ENCODE data around the gene ZBTB18.
"Not testable (repeated sequence)": the region's sequence is repeated elsewhere in the genome, so short reads cannot be mapped to it uniquely, and the experiment has no call there.

Gene ZBTB18

GRCh38 chr1:244011786-244012185 is 39.3 kb upstream of the ZBTB18 start:
- no peaks in the 10 kb centered on the region for H3K4me1 ChIP-seq (ENCODE audit: control insufficient read depth in 1 of 2, insufficient read depth in 2 of 2, low read length in 2 of 2)
- no peak for DNase-seq
- H4K8ac ChIP-seq (ENCODE audit: low read depth, low read length): no peak overlapping the region
- H3K9me3 ChIP-seq (ENCODE audit: insufficient read depth, low read depth, low read length): no peaks in the 10 kb centered on the region
- H3K14ac ChIP-seq (ENCODE audit: low read length): no peak overlapping the region
- no peak overlapping the region for H3K4ac ChIP-seq (ENCODE audit: low read depth, low read length)
- H3K79me2 ChIP-seq (ENCODE audit: control insufficient read depth, insufficient read depth, low read length, poor library complexity): no peaks in the 10 kb centered on the region
- H2AFZ ChIP-seq (ENCODE audit: insufficient read depth, low read length, poor library complexity): no peak overlapping the region
- no peak overlapping the region for H3K18ac ChIP-seq (ENCODE audit: low read length)
- no peak overlapping the region for H3K27ac ChIP-seq (ENCODE audit: low read depth, low read length)
- H3K36me3 ChIP-seq (ENCODE audit: control insufficient read depth in 1 of 2, insufficient read depth in 2 of 2, low read length in 2 of 2): no peaks in the 10 kb centered on the region
- H3K23ac ChIP-seq (ENCODE audit: low read length): no peak overlapping the region
- no peaks in the 10 kb centered on the region for H3K79me1 ChIP-seq (ENCODE audit: low read length)
- no peak overlapping the region for H4K91ac ChIP-seq (ENCODE audit: low read depth, low read length)
- H2BK5ac ChIP-seq (ENCODE audit: low read depth, low read length, poor library complexity): no peak overlapping the region
- H2BK120ac ChIP-seq (ENCODE audit: insufficient read depth, low read length, poor library complexity): no peak overlapping the region
- H3K4me3 ChIP-seq (ENCODE audit: low read depth, low read length): no peak overlapping the region
- no peak overlapping the region for H3K9ac ChIP-seq (ENCODE audit: low read length)
- H4K12ac ChIP-seq (ENCODE audit: low read depth, low read length): no peak overlapping the region
- no CpG with 5 or more reads among the region's 6 CpGs for WGBS (ENCODE audit: extremely low coverage, insufficient coverage, insufficient read length)
- H2BK12ac ChIP-seq (ENCODE audit: low read length): no peak overlapping the region
- no peak overlapping the region for H2AK5ac ChIP-seq (ENCODE audit: low read length)
- H3K4me2 ChIP-seq (ENCODE audit: low read length): no peak overlapping the region
- no peaks in the 10 kb centered on the region for H3K27me3 ChIP-seq (ENCODE audit: insufficient read depth, low read length)

DNA sequence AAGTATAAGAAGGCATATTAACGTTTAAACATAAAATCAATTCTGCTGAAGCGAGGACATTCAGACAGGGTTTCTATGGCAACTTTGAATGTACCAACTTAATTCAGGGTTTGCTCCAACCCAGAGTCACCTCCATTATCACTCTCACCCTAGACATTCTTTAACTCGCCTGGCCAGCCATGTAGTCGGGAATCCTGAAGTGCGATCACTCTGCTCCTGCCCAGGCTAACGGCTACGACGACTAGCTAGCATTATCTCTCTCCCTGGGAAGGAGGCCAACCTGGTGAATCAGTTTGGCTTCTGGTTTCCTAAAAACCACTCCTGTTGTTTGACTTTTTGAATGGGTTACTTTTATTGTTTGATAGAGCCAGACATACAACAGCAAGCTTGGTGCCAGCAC is 38.9 kb upstream of the ZBTB18 start:
- H4K8ac ChIP-seq (ENCODE audit: low read depth, low read length): no peak overlapping the region
- no peak overlapping the region for H2BK120ac ChIP-seq (ENCODE audit: insufficient read depth, low read length, poor library complexity)
- no peak overlapping the region for H2BK5ac ChIP-seq (ENCODE audit: low read depth, low read length, poor library complexity)
- H3K79me1 ChIP-seq (ENCODE audit: low read length): no peaks in the 10 kb centered on the region
- no peak overlapping the region for H3K18ac ChIP-seq (ENCODE audit: low read length)
- no peak overlapping the region for H3K4me2 ChIP-seq (ENCODE audit: low read length)
- no peak overlapping the region for H3K27ac ChIP-seq (ENCODE audit: low read depth, low read length)
- H3K27me3 ChIP-seq (ENCODE audit: insufficient read depth, low read length): no peaks in the 10 kb centered on the region
- no CpG with 5 or more reads among the region's 8 CpGs for WGBS (ENCODE audit: extremely low coverage, insufficient coverage, insufficient read length)
- no peak overlapping the region for H2AK5ac ChIP-seq (ENCODE audit: low read length)
- no peaks in the 10 kb centered on the region for H3K4me1 ChIP-seq (ENCODE audit: control insufficient read depth in 1 of 2, insufficient read depth in 2 of 2, low read length in 2 of 2)
- DNase-seq: no peak
- no peak overlapping the region for H2AFZ ChIP-seq (ENCODE audit: insufficient read depth, low read length, poor library complexity)
- no peak overlapping the region for H3K23ac ChIP-seq (ENCODE audit: low read length)
- no peak overlapping the region for H3K14ac ChIP-seq (ENCODE audit: low read length)
- H3K9me3 ChIP-seq (ENCODE audit: insufficient read depth, low read depth, low read length): no peaks in the 10 kb centered on the region
- H4K12ac ChIP-seq (ENCODE audit: low read depth, low read length): no peak overlapping the region
- no peak overlapping the region for H3K4me3 ChIP-seq (ENCODE audit: low read depth, low read length)
- H2BK12ac ChIP-seq (ENCODE audit: low read length): no peak overlapping the region
- H3K9ac ChIP-seq (ENCODE audit: low read length): no peak overlapping the region
- H4K91ac ChIP-seq (ENCODE audit: low read depth, low read length): no peak overlapping the region
- no peak overlapping the region for H3K4ac ChIP-seq (ENCODE audit: low read depth, low read length)
- no peaks in the 10 kb centered on the region for H3K79me2 ChIP-seq (ENCODE audit: control insufficient read depth, insufficient read depth, low read length, poor library complexity)
- no peaks in the 10 kb centered on the region for H3K36me3 ChIP-seq (ENCODE audit: control insufficient read depth in 1 of 2, insufficient read depth in 2 of 2, low read length in 2 of 2)

DNA sequence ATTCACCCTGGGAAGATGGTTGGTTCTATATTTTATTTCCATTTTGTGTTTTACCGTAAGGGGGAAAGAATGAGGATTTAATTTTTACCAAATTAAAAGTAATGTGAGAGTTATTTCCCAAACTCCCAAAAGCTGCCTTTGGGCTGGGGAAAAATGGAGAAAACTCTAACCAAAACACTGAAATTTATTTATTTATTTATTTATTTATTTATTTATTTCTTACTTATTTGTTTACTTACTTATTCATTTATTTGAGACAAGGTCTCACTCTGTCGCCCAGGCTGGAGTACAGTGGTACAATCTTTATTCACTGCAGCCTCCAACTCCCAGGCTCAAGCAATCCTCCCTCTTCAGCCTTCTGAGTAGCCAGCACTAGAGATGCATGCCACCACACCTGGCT is 38.0 kb upstream of the ZBTB18 start:
- DNase-seq: no peak
- Histone ChIP-seq H3K18ac (ENCODE audit: low read length) (no peak overlapping the region), H3K4me1 (ENCODE audit: control insufficient read depth in 1 of 2, insufficient read depth in 2 of 2, low read length in 2 of 2) (no peaks in the 10 kb centered on the region), H3K79me2 (ENCODE audit: control insufficient read depth, insufficient read depth, low read length, poor library complexity) (no peaks in the 10 kb centered on the region), H2BK120ac (ENCODE audit: insufficient read depth, low read length, poor library complexity) (no peak overlapping the region), H3K9me3 (ENCODE audit: insufficient read depth, low read depth, low read length) (no peaks in the 10 kb centered on the region), H2BK5ac (ENCODE audit: low read depth, low read length, poor library complexity) (no peak overlapping the region), H4K8ac (ENCODE audit: low read depth, low read length) (no peak overlapping the region), H3K4me2 (ENCODE audit: low read length) (no peak overlapping the region), H3K23ac (ENCODE audit: low read length) (no peak overlapping the region), H3K27ac (ENCODE audit: low read depth, low read length) (no peak overlapping the region), H4K91ac (ENCODE audit: low read depth, low read length) (no peak overlapping the region), H3K27me3 (ENCODE audit: insufficient read depth, low read length) (no peaks in the 10 kb centered on the region), H2BK12ac (ENCODE audit: low read length) (no peak overlapping the region), H3K4me3 (ENCODE audit: low read depth, low read length) (no peak overlapping the region), H3K14ac (ENCODE audit: low read length) (no peak overlapping the region), H3K79me1 (ENCODE audit: low read length) (no peaks in the 10 kb centered on the region), H2AFZ (ENCODE audit: insufficient read depth, low read length, poor library complexity) (no peak overlapping the region), H3K4ac (ENCODE audit: low read depth, low read length) (no peak overlapping the region), H3K36me3 (ENCODE audit: control insufficient read depth in 1 of 2, insufficient read depth in 2 of 2, low read length in 2 of 2) (no peaks in the 10 kb centered on the region), H3K9ac (ENCODE audit: low read length) (no peak overlapping the region), H4K12ac (ENCODE audit: low read depth, low read length) (no peak overlapping the region), H2AK5ac (ENCODE audit: low read length) (no peak overlapping the region)
- WGBS (ENCODE audit: extremely low coverage, insufficient coverage, insufficient read length): no CpG with 5 or more reads among the region's 2 CpGs

GRCh38 chr1:244014862-244015261 is 36.2 kb upstream of the ZBTB18 start:
- H2AK5ac ChIP-seq (ENCODE audit: low read length); H3K27ac ChIP-seq (ENCODE audit: low read depth, low read length); H3K79me1 ChIP-seq (ENCODE audit: low read length); H4K91ac ChIP-seq (ENCODE audit: low read depth, low read length); H3K4me3 ChIP-seq (ENCODE audit: low read depth, low read length); H4K12ac ChIP-seq (ENCODE audit: low read depth, low read length); H3K23ac ChIP-seq (ENCODE audit: low read length); H3K14ac ChIP-seq (ENCODE audit: low read length); H3K4me2 ChIP-seq (ENCODE audit: low read length); H3K4me1 ChIP-seq (ENCODE audit: control insufficient read depth in 1 of 2, insufficient read depth in 2 of 2, low read length in 2 of 2); H2BK5ac ChIP-seq (ENCODE audit: low read depth, low read length, poor library complexity); H3K36me3 ChIP-seq (ENCODE audit: control insufficient read depth in 1 of 2, insufficient read depth in 2 of 2, low read length in 2 of 2); H3K4ac ChIP-seq (ENCODE audit: low read depth, low read length); H2BK120ac ChIP-seq (ENCODE audit: insufficient read depth, low read length, poor library complexity); H3K9me3 ChIP-seq (ENCODE audit: insufficient read depth, low read depth, low read length); H3K27me3 ChIP-seq (ENCODE audit: insufficient read depth, low read length); H3K18ac ChIP-seq (ENCODE audit: low read length); H3K9ac ChIP-seq (ENCODE audit: low read length); H2AFZ ChIP-seq (ENCODE audit: insufficient read depth, low read length, poor library complexity); H3K79me2 ChIP-seq (ENCODE audit: control insufficient read depth, insufficient read depth, low read length, poor library complexity); H4K8ac ChIP-seq (ENCODE audit: low read depth, low read length); H2BK12ac ChIP-seq (ENCODE audit: low read length): not testable (repeated sequence)
- DNase-seq: peak in 1 of 2 donors; percentile 31
- WGBS (ENCODE audit: extremely low coverage, insufficient coverage, insufficient read length): no CpG with 5 or more reads among the region's 3 CpGs

All from trophoblast cell (in vitro differentiated cells and primary cell).